ENCODE data around the gene MZF1.
A peak's percentile ranks its signal among the peaks of the same experiment; 100 is the strongest.
"Not testable (repeated sequence)": the region's sequence is repeated elsewhere in the genome, so short reads cannot be mapped to it uniquely, and the experiment has no call there.

MZF1 gene

DNA sequence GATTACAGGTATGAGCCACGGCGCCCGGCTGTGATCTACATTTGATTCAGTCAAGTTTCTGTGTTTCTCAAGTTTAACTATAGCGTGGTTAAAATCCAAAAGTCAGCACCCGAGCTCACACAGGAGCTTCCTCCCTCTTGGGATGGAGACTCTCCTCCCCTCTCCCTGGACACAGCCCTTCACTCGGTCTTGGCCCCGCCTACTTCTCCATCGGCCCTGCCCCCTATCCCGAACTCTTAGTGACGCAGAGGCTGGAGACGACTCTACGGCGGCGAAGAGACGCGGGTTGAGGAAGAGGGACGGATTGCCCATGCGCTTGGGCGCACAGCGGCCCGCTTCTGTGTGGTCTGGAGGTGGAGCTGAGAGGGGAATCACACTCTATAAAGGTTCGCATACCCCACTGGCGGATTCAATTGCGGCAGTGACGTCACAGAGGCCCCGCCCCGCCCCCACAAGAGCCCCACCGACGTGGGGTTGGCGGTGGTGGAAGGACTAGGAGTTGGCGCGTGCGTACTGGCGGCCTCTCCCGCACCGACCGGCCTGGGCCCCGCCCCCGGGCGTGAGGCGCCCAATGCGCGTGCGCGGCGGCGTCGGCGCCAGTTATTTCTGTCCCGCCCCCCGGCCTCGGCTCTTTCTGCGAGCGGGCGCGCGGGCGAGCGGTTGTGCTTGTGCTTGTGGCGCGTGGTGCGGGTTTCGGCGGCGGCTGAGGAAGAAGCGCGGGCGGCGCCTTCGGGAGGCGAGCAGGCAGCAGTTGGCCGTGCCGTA, 29.1 kb downstream of the MZF1 start, which contains the start of gene TRIM28:
TSS of gene TRIM28 (plus strand) at position 239 of the 765 bp plus-strand sequence. CDS start 694 bp downstream, outside the sequence.
- TF ChIP-seq CTCF (conservative IDR thresholded peaks at IDR 0.05; ENCODE audit: control insufficient read depth, insufficient read depth, low read depth, low read length), result no peak
- DNase-seq (ENCODE audit: low read depth), result peak; percentile 99
- peak within 1 kb of the TSS; percentile 74 for H3K4me3 ChIP-seq (ENCODE audit: control insufficient read depth, low read depth, low read length)

DNA sequence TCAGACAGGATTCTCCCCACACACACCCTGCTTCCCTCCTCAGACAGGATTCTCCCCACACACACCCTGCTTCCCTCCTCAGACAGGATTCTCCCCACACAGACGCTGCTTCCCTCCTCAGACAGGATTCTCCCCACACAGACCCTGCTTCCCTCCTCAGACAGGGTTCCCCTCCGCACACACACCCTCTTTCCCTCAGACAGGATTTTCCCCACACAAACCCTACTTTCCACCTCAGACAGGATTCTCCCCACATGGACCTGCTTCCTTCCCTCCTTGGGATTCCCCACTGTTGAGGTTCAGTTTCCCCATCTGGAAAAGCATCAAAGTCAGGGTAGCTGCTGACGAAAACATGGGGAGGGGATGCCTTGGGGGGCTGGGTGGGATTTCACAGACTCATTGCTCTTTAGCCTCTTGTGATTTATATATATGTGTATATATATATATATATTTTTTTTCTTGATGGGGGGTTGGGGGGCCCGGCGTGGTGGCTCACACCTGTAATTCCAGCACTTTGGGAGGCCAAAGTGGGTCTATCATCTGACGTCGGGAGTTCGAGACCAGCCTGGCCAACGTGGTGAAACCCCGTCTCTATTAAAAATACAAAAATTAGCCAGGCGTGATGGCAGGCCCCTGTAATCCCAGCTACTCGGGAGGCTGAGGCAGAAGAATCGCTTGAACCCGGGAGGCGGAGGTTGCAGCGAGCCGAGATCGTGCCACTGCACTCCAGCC, 30.3 kb downstream of the MZF1 start:
- not testable (repeated sequence) for H3K4me3 ChIP-seq (ENCODE audit: control insufficient read depth, low read depth, low read length); DNase-seq (ENCODE audit: low read depth)

- H3K4me3 ChIP-seq (ENCODE audit: control insufficient read depth, low read depth, low read length); DNase-seq (ENCODE audit: low read depth): not testable (repeated sequence)
These were observed 34.0 kb downstream of the MZF1 start for GRCh38 chr19:58539169-58539559.

- no peak for DNase-seq (ENCODE audit: low read depth)
- no peak overlapping the region for H3K4me3 ChIP-seq (ENCODE audit: control insufficient read depth, low read depth, low read length)
- TF ChIP-seq CTCF (conservative IDR thresholded peaks at IDR 0.05; ENCODE audit: control insufficient read depth, insufficient read depth, low read depth, low read length), result no peak
These were observed 34.6 kb downstream of the MZF1 start for GRCh38 chr19:58538257-58539168.

DNA sequence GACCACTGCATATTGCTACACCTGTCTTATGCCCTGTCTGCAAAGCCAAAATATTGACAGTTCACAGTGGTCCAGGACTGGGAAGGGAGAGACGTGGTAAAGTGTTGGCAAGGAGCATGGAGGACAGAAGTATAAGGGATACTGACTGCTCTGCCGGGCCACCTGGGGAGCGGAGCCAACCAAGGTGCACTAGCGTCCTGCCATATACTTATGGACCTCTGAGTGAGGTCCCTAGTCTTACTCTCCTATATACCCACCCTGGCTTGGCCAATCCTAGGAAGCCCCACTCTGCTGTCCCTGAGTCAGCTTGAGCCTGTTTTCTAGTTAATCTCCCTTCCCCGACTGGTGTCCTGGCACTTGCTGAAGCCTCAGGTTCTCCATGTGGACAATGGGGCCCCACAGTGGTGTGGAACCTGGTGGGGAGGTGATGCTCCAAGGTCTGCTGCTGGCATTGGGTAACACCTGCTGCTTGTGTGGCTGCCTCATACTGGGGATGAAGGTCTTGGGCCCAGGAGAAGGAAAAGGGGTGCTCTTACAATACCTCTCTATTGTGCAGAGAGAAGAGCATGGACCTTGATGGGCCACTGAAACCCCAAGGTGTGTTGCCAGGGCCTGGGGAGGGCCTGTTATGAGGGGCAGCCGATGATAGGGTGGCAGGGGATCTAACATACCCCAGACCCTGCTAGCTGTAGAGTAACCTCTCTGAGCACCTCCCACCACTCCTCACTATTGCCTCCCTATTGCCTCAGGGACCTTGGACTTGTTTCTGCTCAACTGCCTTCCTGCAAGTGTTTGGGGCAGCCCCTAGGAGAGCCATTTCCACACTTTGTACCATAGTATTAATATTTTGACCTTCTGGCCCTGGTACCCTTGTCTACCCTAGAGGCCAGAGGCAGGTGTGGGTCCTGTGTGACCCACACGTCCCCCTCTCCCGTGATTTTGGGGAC, 36.0 kb downstream of the MZF1 start:
- TF ChIP-seq CTCF (conservative IDR thresholded peaks at IDR 0.05; ENCODE audit: control insufficient read depth, insufficient read depth, low read depth, low read length), result no peak
- no peak overlapping the region for H3K4me3 ChIP-seq (ENCODE audit: control insufficient read depth, low read depth, low read length)
- no peak for DNase-seq (ENCODE audit: low read depth)

DNA sequence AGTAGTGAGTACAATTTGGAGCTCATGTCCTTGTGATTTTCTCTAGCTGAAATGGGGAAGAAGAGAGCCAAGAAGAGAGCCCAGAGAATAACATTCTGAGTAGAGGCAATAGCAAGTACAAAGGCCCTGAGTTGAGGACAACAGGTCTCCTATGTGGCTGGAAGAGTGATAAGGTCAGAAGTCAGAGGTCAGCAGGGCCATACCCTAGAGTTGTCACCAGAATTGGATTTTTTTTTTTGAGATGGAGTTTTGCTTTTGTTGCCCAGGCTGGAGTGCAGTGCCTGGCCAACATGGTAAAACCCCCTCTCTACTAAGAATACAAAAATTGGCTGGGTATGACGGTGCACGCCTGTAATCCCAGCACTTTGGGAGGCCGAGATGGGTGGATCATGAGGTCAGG, 37.3 kb downstream of the MZF1 start:
- H3K4me3 ChIP-seq (ENCODE audit: control insufficient read depth, low read depth, low read length), result no peak overlapping the region
- TF ChIP-seq CTCF (conservative IDR thresholded peaks at IDR 0.05; ENCODE audit: control insufficient read depth, insufficient read depth, low read depth, low read length), result no peak
- no peak for DNase-seq (ENCODE audit: low read depth)
